OCI-M2 (cell line): ENCODE measurements around the gene HADH.

ENCODE experiments used
- DNase-seq: peaks from one replicate; lab custom pipeline; 2025; ENCODE audit not compliant: unreplicated experiment; lab: John Stamatoyannopoulos, UW

The HADH gene

DNA sequence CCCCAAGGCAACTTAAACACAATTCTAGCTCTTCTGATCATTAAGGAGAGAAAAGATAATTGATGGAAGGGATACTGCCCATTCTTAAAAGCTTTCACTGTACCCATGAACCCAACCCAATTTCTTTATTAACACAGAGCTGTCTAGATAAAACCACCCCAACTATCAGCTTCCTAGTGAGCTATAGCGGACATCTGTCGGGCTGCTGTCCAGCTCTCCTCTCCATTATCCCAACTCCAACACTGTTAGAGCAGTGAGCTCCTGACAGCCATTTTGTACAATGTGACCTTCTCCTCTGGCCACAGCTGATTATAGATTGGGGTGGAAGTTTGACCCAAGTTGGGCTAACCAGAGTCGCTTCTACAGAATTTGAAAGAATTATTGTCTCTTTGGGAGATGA lies 66.1 kb downstream of the HADH start:
- no peak for DNase-seq

DNA sequence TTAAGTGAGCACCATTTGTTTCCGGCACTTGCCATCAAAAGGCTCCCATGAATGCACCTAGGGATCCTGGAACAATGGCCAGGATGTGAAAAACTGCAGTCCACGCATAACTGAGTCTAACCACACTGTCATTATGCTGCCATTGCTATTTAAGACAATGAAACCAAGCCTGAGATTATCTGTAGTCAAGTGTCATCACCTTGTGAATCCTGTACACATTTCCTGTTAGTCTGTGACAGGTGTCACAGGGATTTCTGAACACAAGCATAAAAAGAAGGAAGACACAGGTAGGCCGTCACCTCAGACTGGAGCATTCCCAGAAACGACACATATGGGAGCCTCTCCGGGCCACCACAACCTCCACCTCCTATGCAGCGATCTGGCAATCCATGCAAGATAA lies 66.7 kb downstream of the HADH start:
- DNase-seq, result no peak

- DNase-seq, result no peak
Measured at GRCh38 chr4:108058685-108059440, 69.2 kb downstream of the HADH start.

GRCh38 chr4:108060164-108060563 lies 70.5 kb downstream of the HADH start:
- no peak for DNase-seq

- no peak for DNase-seq
Measured at GRCh38 chr4:108060686-108061321, 71.1 kb downstream of the HADH start.

GRCh38 chr4:108068442-108068841 lies 78.8 kb downstream of the HADH start:
- DNase-seq, result no peak

GRCh38 chr4:108070775-108071174 lies 81.1 kb downstream of the HADH start:
- DNase-seq, result no peak

GRCh38 chr4:108072300-108072699 lies 82.6 kb downstream of the HADH start:
- no peak for DNase-seq

- no peak for DNase-seq
Measured at GRCh38 chr4:108078024-108078733, 88.5 kb downstream of the HADH start.

DNA sequence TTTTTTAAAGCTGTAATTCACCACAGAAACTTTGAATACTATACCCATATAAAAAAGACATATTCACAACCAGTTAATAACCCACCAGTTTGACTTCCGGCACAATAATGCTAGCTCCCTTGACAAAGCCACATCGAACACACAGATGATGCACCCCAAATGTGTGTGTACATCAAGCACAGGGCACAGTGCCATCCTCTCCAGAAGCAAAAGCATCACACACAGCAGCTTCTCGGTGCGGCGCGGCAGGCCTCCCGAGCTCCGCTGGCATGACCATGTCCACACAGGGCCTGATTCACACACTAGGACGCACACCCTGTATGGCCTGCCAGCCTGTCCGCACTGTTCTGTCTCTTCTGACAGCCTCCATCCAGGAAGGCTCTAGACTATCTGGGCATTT lies 91.1 kb downstream of the HADH start:
- DNase-seq, result no peak

- no peak for DNase-seq
Measured at GRCh38 chr4:108081256-108081655, 91.6 kb downstream of the HADH start.
